Urinary bladder (tissue), 4 donors: ENCODE data around the gene ABCC1. TPM values are rescaled to one million over a fixed set of nuclear protein-coding genes. Genes with fewer than 3 reads are reported as not detected.
"Not testable (repeated sequence)": the region's sequence is repeated elsewhere in the genome, so short reads cannot be mapped to it uniquely, and the experiment has no call there.

Experiments used
- DNase-seq: peaks from one replicate; pipeline ENCODE4 v3.0.0-alpha.2; 2015; ENCODE audit errors: extremely low spot score
- H3K27ac ChIP-seq: one replicate; pipeline ENCODE4 v1.5.1; 2013; ENCODE audit warnings: low read depth, mild to moderate bottlenecking, moderate library complexity
- H3K36me3 ChIP-seq: one replicate; pipeline ENCODE4 v1.6.1; 2013; ENCODE audit warnings: mild to moderate bottlenecking, moderate library complexity; ENCODE audit not compliant: insufficient read depth
- H3K4me1 ChIP-seq: one replicate; pipeline ENCODE4 v1.6.1; 2013; ENCODE audit warnings: mild to moderate bottlenecking, moderate library complexity; ENCODE audit not compliant: insufficient read depth
- H3K4me3 ChIP-seq: one replicate; pipeline ENCODE4 v1.5.1; 2013; ENCODE audit warnings: low read depth, low read length
- WGBS: extraction: QIAGEN DNeasy Blood & Tissue Kit; methylation state at CpG from one replicate; pipeline ENCODE4 v1.1.7; 2013; 5-methylcytosine and 5-hydroxymethylcytosine counted together
- polyA plus RNA-seq: library from polyadenylated mRNA; stranded (reverse); fragments of 200-250 nt; gene quantifications from one replicate; pipeline ENCODE4 v1.2.3, GENCODE V29; 2013
- total RNA-seq: library from RNA; depleted of rRNA; stranded (reverse); fragments of >200 nt; gene quantifications from one replicate; pipeline ENCODE4 v1.2.3, GENCODE V29; 2014
- donor health status: healthy with polysubstance abuse.
- donor health status: healthy.

Gene ABCC1
- total and polyA plus RNA-seq, 2 donors, result 13.8 to 21.7 TPM

GRCh38 chr16:16099320-16099719, 149.9 kb downstream of the ABCC1 start:
- no peak overlapping the region for H3K27ac ChIP-seq
- DNase-seq, result no peak
- H3K36me3 ChIP-seq, result peaks cover 1% of the 10 kb centered on the region
- H3K4me1 ChIP-seq, result no peaks in the 10 kb centered on the region
- 89% methylated on average over 4 of the region's 4 CpGs for WGBS
- no peak overlapping the region for H3K4me3 ChIP-seq

GRCh38 chr16:16100631-16101030, 151.2 kb downstream of the ABCC1 start:
- WGBS, result 84% methylated on average over 8 of the region's 8 CpGs
- H3K36me3 ChIP-seq, result peaks cover 3% of the 10 kb centered on the region
- DNase-seq, result no peak
- H3K27ac ChIP-seq, result no peak overlapping the region
- H3K4me3 ChIP-seq, result no peak overlapping the region
- H3K4me1 ChIP-seq, result no peaks in the 10 kb centered on the region

- DNase-seq, result no peak
- H3K4me3 ChIP-seq, result no peak overlapping the region
- WGBS, result 84% methylated on average over 5 of the region's 5 CpGs
- no peak overlapping the region for H3K27ac ChIP-seq
- H3K36me3 ChIP-seq, result peaks cover 3% of the 10 kb centered on the region
- no peaks in the 10 kb centered on the region for H3K4me1 ChIP-seq
These were observed 152.2 kb downstream of the ABCC1 start for GRCh38 chr16:16101585-16101984.

GRCh38 chr16:16102738-16103137, 153.3 kb downstream of the ABCC1 start:
- DNase-seq, result no peak
- no peak overlapping the region for H3K27ac ChIP-seq
- H3K4me3 ChIP-seq, result no peak overlapping the region
- no peaks in the 10 kb centered on the region for H3K4me1 ChIP-seq
- 90% methylated on average over 4 of the region's 4 CpGs for WGBS
- peaks cover 3% of the 10 kb centered on the region for H3K36me3 ChIP-seq

GRCh38 chr16:16104132-16104803, 154.9 kb downstream of the ABCC1 start:
- not testable (repeated sequence) for H3K4me3 ChIP-seq, DNase-seq, H3K4me1 ChIP-seq, H3K36me3 ChIP-seq, H3K27ac ChIP-seq
- 92% methylated on average over 16 of the region's 16 CpGs for WGBS

GRCh38 chr16:16104804-16105141, 155.4 kb downstream of the ABCC1 start:
- H3K27ac ChIP-seq, DNase-seq, H3K36me3 ChIP-seq, H3K4me3 ChIP-seq, H3K4me1 ChIP-seq: not testable (repeated sequence)
- 94% methylated on average over 19 of the region's 21 CpGs for WGBS

GRCh38 chr16:16105646-16106045, 156.2 kb downstream of the ABCC1 start:
- H3K4me1 ChIP-seq, result no peaks in the 10 kb centered on the region
- no peak for DNase-seq
- no peak overlapping the region for H3K27ac ChIP-seq
- WGBS, result 89% methylated on average over 14 of the region's 14 CpGs
- H3K4me3 ChIP-seq, result no peak overlapping the region
- H3K36me3 ChIP-seq, result peaks cover 1% of the 10 kb centered on the region

- Histone ChIP-seq H3K4me3 (no peak overlapping the region), H3K27ac (no peak overlapping the region), H3K4me1 (no peaks in the 10 kb centered on the region), H3K36me3 (peaks cover 1% of the 10 kb centered on the region)
- no peak for DNase-seq
- WGBS, result 86% methylated on average over 6 of the region's 6 CpGs
These were observed 157.1 kb downstream of the ABCC1 start for GRCh38 chr16:16106466-16106865.

- Histone ChIP-seq H3K27ac (no peak overlapping the region), H3K4me3 (no peak overlapping the region), H3K36me3 (peaks cover 1% of the 10 kb centered on the region), H3K4me1 (no peaks in the 10 kb centered on the region)
- WGBS, result 75% methylated on average over 6 of the region's 6 CpGs
- no peak for DNase-seq
These were observed 158.4 kb downstream of the ABCC1 start for GRCh38 chr16:16107839-16108238.

- no peak overlapping the region for H3K4me3 ChIP-seq
- WGBS, result 81% methylated on average over 6 of the region's 6 CpGs
- peaks cover 1% of the 10 kb centered on the region for H3K36me3 ChIP-seq
- H3K27ac ChIP-seq, result no peak overlapping the region
- DNase-seq, result no peak
- H3K4me1 ChIP-seq, result no peaks in the 10 kb centered on the region
These were observed 159.3 kb downstream of the ABCC1 start for GRCh38 chr16:16108759-16109158.

- no peak for DNase-seq
- Histone ChIP-seq H3K4me3 (no peak overlapping the region), H3K36me3 (no peaks in the 10 kb centered on the region), H3K4me1 (no peaks in the 10 kb centered on the region), H3K27ac (no peak overlapping the region)
- 81% methylated on average over 8 of the region's 8 CpGs for WGBS
These were observed 160.2 kb downstream of the ABCC1 start for GRCh38 chr16:16109453-16110110.

- Histone ChIP-seq H3K36me3 (no peaks in the 10 kb centered on the region), H3K4me3 (no peak overlapping the region), H3K4me1 (no peaks in the 10 kb centered on the region), H3K27ac (no peak overlapping the region)
- DNase-seq, result no peak
- WGBS, result 97% methylated on average over 9 of the region's 9 CpGs
These were observed 160.7 kb downstream of the ABCC1 start for GRCh38 chr16:16110111-16110490.

- 96% methylated on average over 4 of the region's 4 CpGs for WGBS
- DNase-seq, result no peak
- Histone ChIP-seq H3K36me3 (peaks cover 2% of the 10 kb centered on the region), H3K27ac (no peak overlapping the region), H3K4me3 (no peak overlapping the region), H3K4me1 (no peaks in the 10 kb centered on the region)
These were observed 162.2 kb downstream of the ABCC1 start for GRCh38 chr16:16111639-16112038.

- H3K27ac ChIP-seq, result no peak overlapping the region
- H3K4me3 ChIP-seq, result no peak overlapping the region
- WGBS, result 80% methylated on average over 8 of the region's 8 CpGs
- no peak for DNase-seq
- H3K36me3 ChIP-seq, result peaks cover 8% of the 10 kb centered on the region
- no peaks in the 10 kb centered on the region for H3K4me1 ChIP-seq
These were observed 163.1 kb downstream of the ABCC1 start for GRCh38 chr16:16112450-16113053.
